Hepatocyte (in vitro differentiated cells): ENCODE measurements around the gene TMEM117.

Source experiments
- CTCF ChIP-seq: fragments of 200-600 bp; sonication (generic); IDR thresholded peaks from 2 replicates; pipeline ENCODE4 v1.5.1; 2016; ENCODE audit warnings: antibody characterized with exemption, mild to moderate bottlenecking; ENCODE audit not compliant: poor library complexity
- EZH2 ChIP-seq: fragments of 200-600 bp; sonication (generic); IDR thresholded peaks from 2 replicates; pipeline ENCODE4 v1.6.1; 2016; ENCODE audit warnings: antibody characterized with exemption, mild to moderate bottlenecking, borderline replicate concordance

- TF ChIP-seq CTCF (no peak), EZH2 (no peak)
Observed at GRCh38 chr12:44307506-44308168, 471.8 kb downstream of the TMEM117 start.
